Mesenchymal stem cell (in vitro differentiated cells and primary cell): ENCODE data around the gene RPTOR.
A peak's percentile ranks its signal among the peaks of the same experiment; 100 is the strongest.

Experiments used
- DNase-seq: peaks from one replicate; pipeline ENCODE4 v3.0.0-alpha.2; 2013
- H2AFZ ChIP-seq: one replicate; pipeline ENCODE4 v1.6.1; 2013; ENCODE audit warnings: low read depth, mild to moderate bottlenecking, control low read depth, inconsistent platforms, low read length, moderate library complexity
- H2AK5ac ChIP-seq: 2 replicates; pipeline ENCODE4 v1.6.1; 2013; ENCODE audit warnings: low read length, moderate library complexity, mild to moderate bottlenecking, inconsistent platforms; ENCODE audit not compliant: severe bottlenecking
- H2BK120ac ChIP-seq: one replicate; pipeline ENCODE4 v1.6.1; 2013; ENCODE audit warnings: low read depth, mild to moderate bottlenecking, inconsistent platforms, low read length, moderate library complexity
- H2BK12ac ChIP-seq, 2 experiments: one replicate each; pipeline ENCODE4 v1.6.1; 2013; ENCODE audit warnings: inconsistent platforms in 2 of 2, low read length in 2 of 2, mild to moderate bottlenecking in 2 of 2, moderate library complexity in 2 of 2, control low read depth in 1 of 2
- H2BK15ac ChIP-seq: one replicate; pipeline ENCODE4 v1.6.1; 2013; ENCODE audit warnings: mild to moderate bottlenecking, low read depth, inconsistent platforms; ENCODE audit not compliant: poor library complexity, severe bottlenecking
- H2BK5ac ChIP-seq: 2 replicates; pipeline ENCODE4 v1.6.1; 2013; ENCODE audit warnings: low read depth, mild to moderate bottlenecking, low read length, control low read depth, inconsistent platforms; ENCODE audit not compliant: poor library complexity, severe bottlenecking
- H3K14ac ChIP-seq, 2 experiments: one replicate each; pipeline ENCODE4 v1.6.1; 2013; ENCODE audit warnings: inconsistent platforms in 2 of 2, low read length in 2 of 2, control low read depth in 1 of 2, mild to moderate bottlenecking in 1 of 2, moderate library complexity in 1 of 2
- H3K18ac ChIP-seq, 2 experiments: one replicate each; pipeline ENCODE4 v1.6.1; 2013; ENCODE audit warnings: inconsistent platforms in 2 of 2, low read length in 2 of 2, control low read depth in 1 of 2, low read depth in 1 of 2, mild to moderate bottlenecking in 1 of 2
- H3K23ac ChIP-seq, 2 experiments: one replicate each; pipeline ENCODE4 v1.6.1; 2013; ENCODE audit warnings: inconsistent platforms in 2 of 2, low read length in 2 of 2, mild to moderate bottlenecking in 2 of 2, moderate library complexity in 2 of 2, control low read depth in 1 of 2
- H3K27ac ChIP-seq: 2 replicates; pipeline ENCODE4 v1.5.1; 2013; ENCODE audit warnings: mild to moderate bottlenecking, moderate library complexity, low read length, control low read depth, inconsistent platforms; ENCODE audit not compliant: poor library complexity, severe bottlenecking
- H3K27me3 ChIP-seq, 2 experiments: 2 replicates each; pipeline versions ENCODE4 v1.6.1 to v1.7.0; 2013; ENCODE audit warnings: low read length in 2 of 2, mild to moderate bottlenecking in 2 of 2, moderate library complexity in 2 of 2, control low read depth in 1 of 2, inconsistent platforms in 1 of 2; ENCODE audit not compliant: control insufficient read depth in 1 of 2, insufficient read depth in 1 of 2
- H3K36me3 ChIP-seq, 2 experiments: 2 replicates each; pipeline versions ENCODE4 v1.6.1 to v1.7.0; 2013; ENCODE audit warnings: low read length in 2 of 2, control low read depth in 1 of 2, inconsistent platforms in 1 of 2, low read depth in 1 of 2, mild to moderate bottlenecking in 1 of 2; ENCODE audit not compliant: insufficient read depth in 2 of 2, control insufficient read depth in 1 of 2
- H3K4ac ChIP-seq, 2 experiments: one replicate each; pipeline ENCODE4 v1.6.1; 2013; ENCODE audit warnings: inconsistent platforms in 2 of 2, low read length in 2 of 2, mild to moderate bottlenecking in 2 of 2, moderate library complexity in 2 of 2, control low read depth in 1 of 2, low read depth in 1 of 2
- H3K4me1 ChIP-seq: 2 replicates; pipeline ENCODE4 v1.6.1; 2013; ENCODE audit warnings: low read depth, low read length, control low read depth; ENCODE audit not compliant: control insufficient read depth, insufficient read depth
- H3K4me2 ChIP-seq: 2 replicates; pipeline ENCODE4 v1.6.1; 2013; ENCODE audit warnings: low read length, mild to moderate bottlenecking, inconsistent platforms; ENCODE audit not compliant: poor library complexity, severe bottlenecking
- H3K4me3 ChIP-seq, 2 experiments: 2 replicates each; pipeline versions ENCODE4 v1.5.1 to v1.7.0; 2013; ENCODE audit warnings: low read length in 2 of 2, mild to moderate bottlenecking in 2 of 2, control low read depth in 1 of 2, low read depth in 1 of 2; ENCODE audit not compliant: insufficient read depth in 1 of 2
- H3K79me1 ChIP-seq: replicated peaks from 2 replicates; pipeline ENCODE4 v1.6.1; 2013; ENCODE audit warnings: mild to moderate bottlenecking, control low read depth, low read length, inconsistent platforms; ENCODE audit not compliant: poor library complexity, severe bottlenecking
- H3K9ac ChIP-seq: 2 replicates; pipeline ENCODE4 v1.7.0; 2013; ENCODE audit warnings: mild to moderate bottlenecking, low read length, moderate library complexity
- H3K9me3 ChIP-seq: 2 replicates; pipeline ENCODE4 v1.7.0; 2013; ENCODE audit warnings: mild to moderate bottlenecking, low read length; ENCODE audit not compliant: control insufficient read depth
- H4K8ac ChIP-seq: one replicate; pipeline ENCODE4 v1.6.1; 2013; ENCODE audit warnings: inconsistent platforms, mild to moderate bottlenecking, low read length, moderate library complexity
- H4K91ac ChIP-seq: one replicate; pipeline ENCODE4 v1.6.1; 2013; ENCODE audit warnings: mild to moderate bottlenecking, low read length, inconsistent platforms
- WGBS: methylation state at CpG from one replicate; pipeline ENCODE4 v1.1.7; 2013; ENCODE audit warnings: mixed read lengths; 5-methylcytosine and 5-hydroxymethylcytosine counted together

RPTOR gene

DNA sequence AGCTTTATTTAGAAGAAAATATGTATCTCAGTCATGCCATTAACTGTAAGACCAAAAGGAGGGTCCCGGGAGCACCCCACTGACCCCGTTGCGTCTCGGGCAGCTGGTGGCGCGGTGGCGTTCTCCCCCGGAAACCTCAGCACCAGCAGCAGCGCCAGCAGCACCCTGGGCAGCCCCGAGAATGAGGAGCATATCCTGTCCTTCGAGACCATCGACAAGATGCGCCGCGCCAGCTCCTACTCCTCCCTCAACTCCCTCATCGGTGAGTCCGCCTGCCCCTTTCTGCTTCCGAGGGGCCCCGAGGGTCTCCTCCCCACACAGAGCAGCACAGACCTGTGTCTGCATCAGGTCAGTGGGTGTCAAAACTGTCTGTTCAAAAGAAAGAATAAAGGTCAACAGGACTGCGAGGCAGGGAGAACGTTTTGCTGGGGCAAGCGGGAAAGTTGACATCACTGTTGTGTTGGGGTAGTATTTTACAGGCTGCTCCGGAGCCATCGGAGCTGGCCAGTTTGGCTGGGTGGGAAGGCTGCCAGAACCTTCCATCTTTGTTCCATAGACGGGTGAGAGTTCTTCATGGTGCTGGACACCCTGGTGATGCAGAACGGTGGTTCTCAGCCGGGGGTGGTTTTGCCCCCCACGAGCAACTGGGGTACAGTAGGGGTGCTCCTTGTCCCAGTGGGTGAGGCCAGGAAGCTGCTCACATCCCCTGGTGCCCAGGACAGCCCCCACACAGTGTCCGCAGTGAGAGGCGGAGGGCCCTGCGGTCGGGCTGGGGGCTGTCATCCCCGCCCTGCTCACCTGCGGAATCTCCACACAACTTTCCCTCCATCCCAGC is 349.2 kb downstream of the RPTOR start:
- no peak for DNase-seq
- peak overlapping the region; percentile 69 to 97 for H2BK12ac ChIP-seq
- H2AK5ac ChIP-seq = peak overlapping the region; percentile 95
- H2BK5ac ChIP-seq = no peak overlapping the region
- H3K4me3 ChIP-seq = peak overlapping the region in 1 of 2 experiments; percentile 45
- H2AFZ ChIP-seq = no peak overlapping the region
- peak overlapping the region; percentile 94 to 100 for H3K18ac ChIP-seq
- H3K14ac ChIP-seq = peak overlapping the region in 1 of 2 experiments; percentile 29
- WGBS = 99% methylated on average over 31 of the region's 34 CpGs
- peak overlapping the region; percentile 96 for H3K27ac ChIP-seq
- peaks cover 47 to 48% of the 10 kb centered on the region in 2 experiments for H3K36me3 ChIP-seq
- no peak overlapping the region for H2BK120ac ChIP-seq
- no peak overlapping the region for H3K23ac ChIP-seq
- no peaks in the 10 kb centered on the region for H3K9me3 ChIP-seq
- H3K4ac ChIP-seq = peak overlapping the region in 1 of 2 experiments; percentile 59
- peaks cover 40% of the 10 kb centered on the region for H3K4me1 ChIP-seq
- H3K27me3 ChIP-seq = no peaks in the 10 kb centered on the region
- no peak overlapping the region for H4K91ac ChIP-seq
- H4K8ac ChIP-seq = peak overlapping the region; percentile 90
- peaks cover 14% of the 10 kb centered on the region for H3K79me1 ChIP-seq
- H3K4me2 ChIP-seq = no peak overlapping the region
- peak overlapping the region; percentile 35 for H2BK15ac ChIP-seq
- H3K9ac ChIP-seq = no peak overlapping the region

GRCh38 chr17:80894439-80894721 is 349.7 kb downstream of the RPTOR start:
- Histone ChIP-seq H3K4me2 (no peak overlapping the region), H2BK120ac (no peak overlapping the region), H2AFZ (no peak overlapping the region), H3K36me3 (peaks cover 43 to 47% of the 10 kb centered on the region in 2 experiments), H3K4me3 (no peak overlapping the region), H2BK12ac (peak overlapping the region in 1 of 2 experiments; percentile 17), H3K4ac (no peak overlapping the region), H3K14ac (no peak overlapping the region), H4K8ac (no peak overlapping the region), H3K27me3 (no peaks in the 10 kb centered on the region), H3K4me1 (peaks cover 36% of the 10 kb centered on the region), H2AK5ac (no peak overlapping the region), H3K18ac (no peak overlapping the region), H4K91ac (no peak overlapping the region), H2BK15ac (no peak overlapping the region), H2BK5ac (no peak overlapping the region), H3K9me3 (no peaks in the 10 kb centered on the region), H3K27ac (no peak overlapping the region), H3K9ac (no peak overlapping the region), H3K79me1 (peaks cover 14% of the 10 kb centered on the region), H3K23ac (no peak overlapping the region)
- DNase-seq = no peak
- WGBS = 97% methylated on average over 3 of the region's 4 CpGs

GRCh38 chr17:80894726-80895125 is 350.1 kb downstream of the RPTOR start:
- no peak overlapping the region for H2BK15ac ChIP-seq
- H3K9me3 ChIP-seq = no peaks in the 10 kb centered on the region
- 96% methylated on average over 12 of the region's 16 CpGs for WGBS
- no peak overlapping the region for H3K23ac ChIP-seq
- H2AK5ac ChIP-seq = no peak overlapping the region
- no peak overlapping the region for H3K9ac ChIP-seq
- H2AFZ ChIP-seq = no peak overlapping the region
- no peak overlapping the region for H2BK5ac ChIP-seq
- H3K4me3 ChIP-seq = no peak overlapping the region
- H2BK12ac ChIP-seq = no peak overlapping the region
- H3K4me2 ChIP-seq = no peak overlapping the region
- no peak overlapping the region for H4K91ac ChIP-seq
- no peak overlapping the region for H2BK120ac ChIP-seq
- no peak overlapping the region for H3K4ac ChIP-seq
- H3K79me1 ChIP-seq = peaks cover 14% of the 10 kb centered on the region
- H3K27ac ChIP-seq = no peak overlapping the region
- no peak overlapping the region for H3K18ac ChIP-seq
- peaks cover 41 to 45% of the 10 kb centered on the region in 2 experiments for H3K36me3 ChIP-seq
- peaks cover 36% of the 10 kb centered on the region for H3K4me1 ChIP-seq
- H3K14ac ChIP-seq = no peak overlapping the region
- no peak for DNase-seq
- no peak overlapping the region for H4K8ac ChIP-seq
- no peaks in the 10 kb centered on the region for H3K27me3 ChIP-seq

DNA sequence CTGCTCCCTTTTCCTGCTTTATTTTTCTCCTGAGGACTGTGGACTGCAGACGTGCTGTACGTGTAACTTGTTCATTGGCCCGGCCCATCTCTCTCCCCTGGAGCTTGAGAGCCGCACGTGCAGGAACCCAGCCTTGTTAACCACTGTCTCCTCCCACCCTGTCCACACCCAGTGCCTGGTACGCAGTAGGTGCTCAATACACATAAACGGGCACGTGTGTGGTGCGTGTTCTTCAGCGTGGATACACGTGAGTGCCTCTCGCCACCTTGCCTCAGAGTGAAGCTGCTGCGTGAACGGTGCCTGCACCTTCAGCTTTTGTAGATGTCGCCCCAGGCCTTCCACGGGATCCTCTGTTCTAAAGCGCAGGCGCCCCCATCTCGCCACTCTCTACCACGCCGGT is 350.7 kb downstream of the RPTOR start:
- Histone ChIP-seq H4K91ac (no peak overlapping the region), H3K36me3 (peaks cover 45% of the 10 kb centered on the region in 2 experiments), H2BK5ac (no peak overlapping the region), H2BK120ac (no peak overlapping the region), H2AFZ (no peak overlapping the region), H2BK15ac (no peak overlapping the region), H3K9me3 (no peaks in the 10 kb centered on the region), H3K9ac (no peak overlapping the region), H3K4me1 (peaks cover 30% of the 10 kb centered on the region), H3K79me1 (peaks cover 14% of the 10 kb centered on the region), H2AK5ac (no peak overlapping the region), H3K27ac (no peak overlapping the region), H3K23ac (no peak overlapping the region), H3K14ac (no peak overlapping the region), H3K4me2 (no peak overlapping the region), H3K18ac (no peak overlapping the region), H3K4me3 (no peak overlapping the region), H4K8ac (no peak overlapping the region), H3K4ac (no peak overlapping the region), H3K27me3 (no peaks in the 10 kb centered on the region), H2BK12ac (no peak overlapping the region)
- DNase-seq = no peak
- WGBS = 82% methylated on average over 21 of the region's 21 CpGs
